Suprapubic skin (tissue), 4 donors: ENCODE data around the gene MYLK4. TPM values are rescaled to one million over a fixed set of nuclear protein-coding genes. Genes with fewer than 3 reads are reported as not detected.

Experiments
- DNase-seq, 2 donors: peaks; one replicate each; pipeline ENCODE4 v3.0.0-alpha.2; 2019; ENCODE audit warnings: low spot score in 2 of 2
- H3K27ac ChIP-seq: fragments of 200-600 bp; sonication (generic); one replicate; pipeline ENCODE4 v1.5.1; 2019
- H3K27me3 ChIP-seq: fragments of 200-600 bp; sonication (generic); one replicate; pipeline ENCODE4 v1.5.1; 2019
- H3K36me3 ChIP-seq: fragments of 200-600 bp; sonication (generic); one replicate; pipeline ENCODE4 v1.5.1; 2019
- H3K4me1 ChIP-seq: fragments of 200-600 bp; sonication (generic); one replicate; pipeline ENCODE4 v1.5.1; 2019
- H3K4me3 ChIP-seq: fragments of 200-600 bp; sonication (generic); one replicate; pipeline ENCODE4 v1.5.1; 2019; ENCODE audit warnings: mild to moderate bottlenecking
- H3K9me3 ChIP-seq: fragments of 200-600 bp; sonication (generic); one replicate; pipeline ENCODE4 v1.5.1; 2019
- CTCF ChIP-seq, 2 donors: fragments of 200-600 bp in 1 of 2; fragments of 450-650 bp in 1 of 2; sonication (generic) in 1 of 2; IDR thresholded peaks; one replicate each; pipeline ENCODE4 v1.5.1; 2016 to 2019; ENCODE audit warnings: antibody characterized with exemption in 2 of 2, mild to moderate bottlenecking in 1 of 2, moderate library complexity in 1 of 2
- EP300 ChIP-seq: sonication (generic); formaldehyde crosslinking; IDR thresholded peaks from one replicate; pipeline ENCODE4 v1.6.1; 2017; ENCODE audit warnings: antibody characterized with exemption
- POLR2A ChIP-seq, 2 donors: fragments of 450-650 bp; IDR thresholded peaks; one replicate each; pipeline ENCODE4 v1.6.1; 2017; ENCODE audit warnings: antibody characterized with exemption in 2 of 2, mild to moderate bottlenecking in 2 of 2, moderate library complexity in 2 of 2
- POLR2AphosphoS5 ChIP-seq, 3 donors: sonication (generic); formaldehyde crosslinking; IDR thresholded peaks; one replicate each; pipeline ENCODE4 v1.6.1; 2017; ENCODE audit warnings: antibody characterized with exemption in 3 of 3
- WGBS: methylation state at CpG from one replicate; pipeline ENCODE4 v1.1.5; 2018; 5-methylcytosine and 5-hydroxymethylcytosine counted together
- total RNA-seq, 4 donors: library from RNA; depleted of rRNA; stranded (reverse); fragments of >200 nt; gene quantifications; one replicate each; pipeline ENCODE4 v1.1.0, GENCODE V29; 2016

The MYLK4 gene
- total RNA-seq, 4 donors from 2014 or later = 1.8 to 6.6 (median 3.5) TPM

- TF ChIP-seq EP300 = no peak
- TF ChIP-seq POLR2AphosphoS5 (IDR thresholded peaks at IDR 0.05) = no peak
- TF ChIP-seq CTCF (IDR thresholded peaks at IDR 0.05) = no peak
- TF ChIP-seq POLR2A (IDR thresholded peaks at IDR 0.05) = no peak
- no peaks in the 10 kb centered on the region for H3K9me3 ChIP-seq
- WGBS = 48% methylated on average over 19 of the region's 19 CpGs
- no peak overlapping the region for H3K27ac ChIP-seq
- peak in 1 of 2 donors; percentile 65 for DNase-seq
- no peaks in the 10 kb centered on the region for H3K27me3 ChIP-seq
- H3K36me3 ChIP-seq = peaks cover 58% of the 10 kb centered on the region
- H3K4me1 ChIP-seq = no peaks in the 10 kb centered on the region
- H3K4me3 ChIP-seq = no peak overlapping the region
Measured at GRCh38 chr6:2783188-2783963, 32.7 kb upstream of the MYLK4 start.

- WGBS = 92% methylated on average over 10 of the region's 10 CpGs
- H3K27ac ChIP-seq = no peak overlapping the region
- no peaks in the 10 kb centered on the region for H3K27me3 ChIP-seq
- H3K4me1 ChIP-seq = no peaks in the 10 kb centered on the region
- H3K4me3 ChIP-seq = no peak overlapping the region
- H3K36me3 ChIP-seq = peaks cover 58% of the 10 kb centered on the region
- no peak for DNase-seq
- TF ChIP-seq POLR2AphosphoS5 (IDR thresholded peaks at IDR 0.05) (no peak), EP300 (no peak), CTCF (IDR thresholded peaks at IDR 0.05) (no peak), POLR2A (IDR thresholded peaks at IDR 0.05) (no peak)
- H3K9me3 ChIP-seq = no peaks in the 10 kb centered on the region
Measured at GRCh38 chr6:2782825-2783187, 32.1 kb upstream of the MYLK4 start.

- TF ChIP-seq EP300 (no peak), POLR2AphosphoS5 (IDR thresholded peaks at IDR 0.05) (no peak), POLR2A (IDR thresholded peaks at IDR 0.05) (no peak), CTCF (IDR thresholded peaks at IDR 0.05) (no peak)
- Histone ChIP-seq H3K4me1 (no peaks in the 10 kb centered on the region), H3K4me3 (no peak overlapping the region), H3K36me3 (peaks cover 58% of the 10 kb centered on the region), H3K27ac (no peak overlapping the region), H3K27me3 (no peaks in the 10 kb centered on the region), H3K9me3 (no peaks in the 10 kb centered on the region)
- WGBS = 89% methylated on average over 8 of the region's 9 CpGs
- peak in 1 of 2 donors; percentile 56 for DNase-seq
Measured at GRCh38 chr6:2782356-2782708, 31.6 kb upstream of the MYLK4 start.

- DNase-seq = peak in 1 of 2 donors; percentile 61
- no peak overlapping the region for H3K4me3 ChIP-seq
- H3K9me3 ChIP-seq = no peaks in the 10 kb centered on the region
- no peaks in the 10 kb centered on the region for H3K27me3 ChIP-seq
- H3K4me1 ChIP-seq = no peaks in the 10 kb centered on the region
- TF ChIP-seq POLR2AphosphoS5 (IDR thresholded peaks at IDR 0.05) (no peak), EP300 (no peak), CTCF (IDR thresholded peaks at IDR 0.05) (no peak), POLR2A (IDR thresholded peaks at IDR 0.05) (no peak)
- H3K27ac ChIP-seq = no peak overlapping the region
- H3K36me3 ChIP-seq = peaks cover 58% of the 10 kb centered on the region
- 96% methylated on average over 7 of the region's 7 CpGs for WGBS
Measured at GRCh38 chr6:2781685-2782355, 31.1 kb upstream of the MYLK4 start.

GRCh38 chr6:2780102-2780737 is 29.5 kb upstream of the MYLK4 start:
- no peak for DNase-seq
- TF ChIP-seq EP300 (no peak), CTCF (IDR thresholded peaks at IDR 0.05) (no peak), POLR2AphosphoS5 (IDR thresholded peaks at IDR 0.05) (no peak), POLR2A (IDR thresholded peaks at IDR 0.05) (no peak)
- no peaks in the 10 kb centered on the region for H3K4me1 ChIP-seq
- H3K27me3 ChIP-seq = no peaks in the 10 kb centered on the region
- no peaks in the 10 kb centered on the region for H3K9me3 ChIP-seq
- WGBS = 89% methylated on average over 9 of the region's 9 CpGs
- H3K36me3 ChIP-seq = peaks cover 50% of the 10 kb centered on the region
- no peak overlapping the region for H3K4me3 ChIP-seq
- no peak overlapping the region for H3K27ac ChIP-seq
